GM21786 (cell line): ENCODE results near the gene EPS15.
"Not testable (repeated sequence)": the region's sequence is repeated elsewhere in the genome, so short reads cannot be mapped to it uniquely, and the experiment has no call there.

Source experiments
- ATAC-seq: cut with Tn5 transposase; IDR thresholded peaks from one replicate; pipeline ENCODE4 v1.9.1; 2021; ENCODE audit not compliant: unreplicated experiment

Gene EPS15

GRCh38 chr1:51392241-51392640 is 126.8 kb downstream of the EPS15 start:
- no peak for ATAC-seq

- ATAC-seq = not testable (repeated sequence)
Measured at GRCh38 chr1:51390641-51391040, 128.4 kb downstream of the EPS15 start.

- not testable (repeated sequence) for ATAC-seq
Measured at GRCh38 chr1:51387288-51387687, 131.8 kb downstream of the EPS15 start.

- not testable (repeated sequence) for ATAC-seq
Measured at GRCh38 chr1:51386259-51386658, 132.8 kb downstream of the EPS15 start.

- no peak for ATAC-seq
Measured at GRCh38 chr1:51385776-51386175, 133.3 kb downstream of the EPS15 start.

GRCh38 chr1:51381964-51382363 is 137.1 kb downstream of the EPS15 start:
- ATAC-seq = no peak

- ATAC-seq = no peak
Measured at GRCh38 chr1:51380936-51381335, 138.1 kb downstream of the EPS15 start.

- no peak for ATAC-seq
Measured at GRCh38 chr1:51378871-51379270, 140.2 kb downstream of the EPS15 start.

- ATAC-seq = no peak
Measured at GRCh38 chr1:51373898-51374297, 145.2 kb downstream of the EPS15 start.

- no peak for ATAC-seq
Measured at GRCh38 chr1:51372561-51372960, 146.5 kb downstream of the EPS15 start.

- no peak for ATAC-seq
Measured at GRCh38 chr1:51369171-51369570, 149.9 kb downstream of the EPS15 start.

GRCh38 chr1:51365774-51366173 is 153.3 kb downstream of the EPS15 start:
- ATAC-seq = no peak

- ATAC-seq = no peak
Measured at GRCh38 chr1:51359879-51360278, 159.2 kb downstream of the EPS15 start.

GRCh38 chr1:51355382-51355781 is 163.7 kb downstream of the EPS15 start:
- ATAC-seq = no peak

- no peak for ATAC-seq
Measured at GRCh38 chr1:51354416-51354815, 164.7 kb downstream of the EPS15 start.

- no peak for ATAC-seq
Measured at GRCh38 chr1:51351907-51352306, 167.2 kb downstream of the EPS15 start.

- ATAC-seq = no peak
Measured at GRCh38 chr1:51349862-51350261, 169.2 kb downstream of the EPS15 start.

- no peak for ATAC-seq
Measured at GRCh38 chr1:51348147-51348527, 170.9 kb downstream of the EPS15 start.

GRCh38 chr1:51347398-51348146 is 171.5 kb downstream of the EPS15 start:
- ATAC-seq = no peak

- ATAC-seq = no peak
Measured at GRCh38 chr1:51346086-51346942, 172.8 kb downstream of the EPS15 start.

GRCh38 chr1:51345300-51345687 is 173.8 kb downstream of the EPS15 start:
- no peak for ATAC-seq

GRCh38 chr1:51344602-51345299 is 174.3 kb downstream of the EPS15 start:
- no peak for ATAC-seq
